ENCODE data around the gene SETX. TPM values are rescaled to one million over a fixed set of nuclear protein-coding genes. Genes with fewer than 3 reads are reported as not detected.

Gene SETX
- total RNA-seq, 1 experiment from 2014 or later = 8.5 TPM

DNA sequence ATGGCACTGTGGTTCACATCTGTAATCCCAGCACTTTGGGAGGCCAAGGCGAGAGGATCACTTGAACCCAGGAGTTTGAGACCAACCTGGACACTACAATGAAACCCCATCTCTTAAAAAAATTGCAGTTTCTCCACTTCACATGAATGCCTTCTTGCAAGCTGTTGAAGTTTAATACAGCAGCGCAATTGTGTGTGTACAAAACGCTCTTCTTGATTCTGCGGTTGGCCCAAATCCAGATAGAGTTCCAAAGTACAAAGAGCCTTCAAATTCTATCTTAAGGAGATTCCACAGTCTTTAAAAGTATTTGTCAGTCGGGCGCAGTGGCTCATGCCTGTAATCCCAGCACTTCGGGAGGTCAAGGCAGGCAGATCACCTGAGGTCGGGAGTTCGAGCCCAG is 9.3 kb upstream of the SETX start:
- no peak for DNase-seq (ENCODE audit: low read depth)
- in situ Hi-C loops (cut with HindIII; ENCODE audit: low pct_unique_long_range_greater_than_20kb, low sequenced_read_pairs) = no loop called here

GRCh38 chr9:132357764-132358163 is 3.0 kb upstream of the SETX start:
- DNase-seq (ENCODE audit: low read depth) = no peak
- in situ Hi-C loops (cut with HindIII; ENCODE audit: low pct_unique_long_range_greater_than_20kb, low sequenced_read_pairs) = no loop called here

DNA sequence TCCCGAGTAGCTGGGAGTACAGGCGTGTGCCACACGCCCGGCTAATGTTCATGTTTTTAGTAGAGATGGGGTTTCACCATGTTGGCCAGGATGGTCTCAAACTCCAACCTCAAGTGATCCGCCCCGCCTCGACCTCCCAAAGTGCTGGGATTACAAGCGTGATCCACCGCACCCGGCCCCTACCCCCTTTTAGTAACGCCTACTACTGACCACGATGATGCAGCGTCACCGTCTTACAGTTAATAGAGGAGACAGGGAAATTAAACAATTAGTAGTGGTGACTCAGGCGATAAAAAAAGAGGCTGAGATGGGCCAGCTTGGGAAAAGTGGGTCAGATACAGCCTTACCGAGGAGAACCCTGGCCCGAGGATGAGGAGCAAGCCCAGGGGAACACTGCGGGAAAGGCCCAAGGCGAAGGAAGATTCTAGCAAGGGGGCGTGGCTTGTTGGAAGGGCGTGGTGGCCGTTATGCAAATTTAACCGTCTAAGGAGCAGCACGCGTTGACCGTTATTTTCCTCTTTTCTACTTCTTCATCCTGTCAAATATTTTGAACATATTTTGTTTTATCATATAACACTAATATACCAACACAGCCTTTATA is 1.6 kb upstream of the SETX start:
- DNase-seq (ENCODE audit: low read depth) = no peak
- in situ Hi-C loops (cut with HindIII; ENCODE audit: low pct_unique_long_range_greater_than_20kb, low sequenced_read_pairs) = no loop called here

- no peak for DNase-seq (ENCODE audit: low read depth)
- in situ Hi-C loops (cut with HindIII; ENCODE audit: low pct_unique_long_range_greater_than_20kb, low sequenced_read_pairs) = no loop called here
Measured at GRCh38 chr9:132351404-132352045, 3.3 kb downstream of the SETX start.

- in situ Hi-C loops (cut with HindIII; ENCODE audit: low pct_unique_long_range_greater_than_20kb, low sequenced_read_pairs) = no loop called here
- no peak for DNase-seq (ENCODE audit: low read depth)
Measured at GRCh38 chr9:132350861-132351315, 3.9 kb downstream of the SETX start.

- in situ Hi-C loops (cut with HindIII; ENCODE audit: low pct_unique_long_range_greater_than_20kb, low sequenced_read_pairs) = no loop called here
- DNase-seq (ENCODE audit: low read depth) = peak; percentile 73
Measured at GRCh38 chr9:132348676-132349075, 6.1 kb downstream of the SETX start.

- DNase-seq (ENCODE audit: low read depth) = no peak
- in situ Hi-C loops (cut with HindIII; ENCODE audit: low pct_unique_long_range_greater_than_20kb, low sequenced_read_pairs) = no loop called here
Measured at GRCh38 chr9:132346177-132346576, 8.6 kb downstream of the SETX start.

DNA sequence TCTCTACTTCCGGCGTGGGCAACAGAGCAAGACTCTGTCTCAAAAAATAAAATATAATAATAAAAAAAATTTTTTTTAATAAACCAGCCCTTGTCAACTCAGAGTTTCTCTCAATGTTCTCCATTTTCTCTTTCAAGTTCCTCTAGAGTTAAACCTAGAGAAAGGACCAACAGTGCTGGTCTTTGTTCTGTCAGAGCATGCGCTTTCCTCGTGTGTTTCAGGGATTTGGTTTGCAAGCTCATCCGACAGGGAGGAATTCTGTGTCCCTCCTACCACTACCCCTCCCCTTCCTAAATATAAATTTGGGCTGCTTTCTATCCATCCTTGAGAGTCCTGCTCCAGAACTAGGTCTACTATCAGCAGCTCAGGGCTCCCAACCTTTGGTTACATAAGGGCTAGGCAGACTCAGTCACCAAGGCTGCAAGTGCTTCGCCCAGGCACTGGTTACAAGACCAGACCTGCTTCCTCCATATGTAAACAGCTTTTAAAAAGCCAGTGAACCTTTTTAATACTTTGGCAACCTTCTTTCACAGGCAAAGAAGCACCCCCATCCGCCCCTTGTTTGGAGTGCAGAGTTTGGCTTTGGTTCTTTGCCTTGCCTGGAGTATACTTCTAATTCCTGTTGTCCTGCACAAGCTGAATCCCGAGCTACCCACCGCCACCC is 13.5 kb downstream of the SETX start:
- in situ Hi-C loops (cut with HindIII; ENCODE audit: low pct_unique_long_range_greater_than_20kb, low sequenced_read_pairs) = no loop called here

DNA sequence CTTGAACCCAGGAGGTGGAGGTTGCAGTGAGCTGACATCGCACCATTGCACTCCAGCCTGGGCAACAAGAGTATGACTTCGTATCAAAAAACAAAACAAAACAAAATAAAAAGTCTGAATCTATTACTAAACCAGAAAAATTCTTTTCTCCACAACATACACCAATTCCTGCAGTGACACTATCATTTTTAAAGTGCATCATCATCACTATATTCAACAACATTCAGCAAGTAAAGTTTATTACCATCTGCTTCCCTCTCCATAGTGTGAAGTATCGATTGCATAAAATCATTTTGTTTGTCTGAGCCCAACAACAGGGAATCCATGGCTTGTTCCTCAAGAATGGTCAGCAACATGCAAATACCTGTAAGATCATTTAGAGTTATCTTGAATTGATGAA is 20.4 kb downstream of the SETX start:
- in situ Hi-C loops (cut with HindIII; ENCODE audit: low pct_unique_long_range_greater_than_20kb, low sequenced_read_pairs) = no loop called here

More for the DNA sequence above, 13.5 kb downstream of the SETX start:
- no peak for DNase-seq (ENCODE audit: low read depth)

DNA sequence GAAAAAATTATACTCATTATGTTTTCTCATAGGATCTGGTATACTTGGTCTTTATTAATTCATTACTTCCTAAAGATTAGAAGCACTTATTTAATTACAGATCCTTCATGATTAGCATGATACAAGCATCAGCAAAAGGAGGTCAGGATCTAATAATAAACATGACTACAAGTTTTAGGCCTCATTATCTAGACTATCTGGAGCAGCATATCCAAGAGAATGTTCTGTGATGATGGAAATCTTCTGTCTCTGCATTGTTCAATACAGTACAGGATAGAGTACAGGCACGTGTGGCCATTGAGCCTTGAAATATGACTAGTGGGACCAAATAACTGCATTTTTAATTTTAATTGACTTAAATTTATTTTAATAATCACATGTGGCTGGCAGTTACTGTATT is 21.2 kb downstream of the SETX start:
- no peak for DNase-seq (ENCODE audit: low read depth)
- in situ Hi-C loops (cut with HindIII; ENCODE audit: low pct_unique_long_range_greater_than_20kb, low sequenced_read_pairs) = no loop called here

More for the DNA sequence above, 20.4 kb downstream of the SETX start:
- DNase-seq (ENCODE audit: low read depth) = no peak

DNA sequence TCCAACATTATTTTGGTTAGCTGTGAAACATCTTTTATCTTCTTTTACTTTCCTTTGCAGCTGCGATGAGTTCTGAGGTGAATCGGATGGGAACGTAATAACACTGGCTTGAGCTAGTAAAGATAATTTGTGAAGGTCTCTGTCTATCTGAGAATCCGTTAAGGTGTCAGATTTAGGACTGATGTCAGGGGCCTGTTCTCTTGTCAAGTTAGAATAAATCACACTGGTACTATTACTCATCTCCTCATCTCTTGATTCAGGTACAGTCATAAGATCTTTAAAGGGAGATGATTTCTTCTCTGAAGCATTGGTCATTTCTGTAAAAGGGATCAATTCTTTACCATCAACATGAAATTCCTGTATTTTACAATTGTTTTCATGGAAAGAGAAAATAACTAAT is 26.2 kb downstream of the SETX start:
- no peak for DNase-seq (ENCODE audit: low read depth)
- in situ Hi-C loops (cut with HindIII; ENCODE audit: low pct_unique_long_range_greater_than_20kb, low sequenced_read_pairs) = no loop called here

- in situ Hi-C loops (cut with HindIII; ENCODE audit: low pct_unique_long_range_greater_than_20kb, low sequenced_read_pairs) = no loop called here
- no peak for DNase-seq (ENCODE audit: low read depth)
Measured at GRCh38 chr9:132327537-132327936, 27.2 kb downstream of the SETX start.

DNA sequence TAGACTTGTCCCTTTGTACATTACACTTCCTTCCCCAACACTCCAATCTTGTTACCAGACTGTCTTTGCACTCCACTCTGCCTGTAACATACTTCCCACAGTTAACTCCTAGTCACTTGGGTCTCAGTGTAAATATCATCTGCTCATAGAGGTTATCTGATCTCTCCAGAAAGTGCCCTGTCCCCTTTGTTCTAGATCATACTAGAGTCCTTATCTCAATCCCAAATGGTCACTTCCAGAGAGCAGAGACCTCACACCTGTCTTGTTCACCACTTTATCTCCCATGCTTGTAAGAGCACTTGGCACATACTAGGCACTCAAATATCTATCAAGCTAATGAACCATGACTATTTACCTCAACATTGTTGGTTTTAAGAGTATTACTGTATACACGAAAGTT is 30.4 kb downstream of the SETX start:
- no peak for DNase-seq (ENCODE audit: low read depth)
- in situ Hi-C loops (cut with HindIII; ENCODE audit: low pct_unique_long_range_greater_than_20kb, low sequenced_read_pairs) = no loop called here

DNA sequence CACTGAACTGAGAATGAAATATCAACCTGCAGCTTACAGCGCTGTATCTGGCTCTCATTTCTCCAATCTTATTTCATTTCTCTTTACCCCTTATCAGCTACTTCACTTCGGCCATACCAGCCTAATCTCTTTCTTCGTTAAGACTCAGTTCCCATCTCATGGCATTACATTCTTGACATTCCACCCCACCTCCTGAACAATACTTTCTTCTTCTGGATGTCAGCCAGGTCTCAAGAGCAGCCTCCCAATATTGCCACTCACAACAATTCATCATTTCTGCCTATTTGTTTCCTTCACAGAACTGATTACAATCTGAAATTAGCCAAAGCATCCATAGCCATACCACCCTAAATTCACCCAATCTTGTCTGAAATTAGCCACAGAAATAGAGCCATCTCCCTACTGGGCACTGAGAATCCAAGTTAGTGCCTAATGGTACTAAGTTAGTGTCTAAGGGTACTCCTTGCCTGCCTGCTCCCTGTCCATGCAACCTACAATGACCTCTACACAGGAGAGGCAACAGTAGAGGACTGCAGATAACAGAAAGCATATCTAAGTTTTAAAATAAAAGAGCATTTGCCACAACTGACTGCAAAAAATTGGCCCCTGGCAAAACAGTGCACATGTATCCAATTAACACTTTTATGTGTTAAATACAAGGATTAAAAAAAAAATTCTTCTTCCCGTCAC is 35.2 kb downstream of the SETX start:
- in situ Hi-C loops (cut with HindIII; ENCODE audit: low pct_unique_long_range_greater_than_20kb, low sequenced_read_pairs) = no loop called here

GRCh38 chr9:132312873-132313272 is 41.9 kb downstream of the SETX start:
- DNase-seq (ENCODE audit: low read depth) = no peak
- in situ Hi-C loops (cut with HindIII; ENCODE audit: low pct_unique_long_range_greater_than_20kb, low sequenced_read_pairs) = no loop called here

More for the DNA sequence above, 35.2 kb downstream of the SETX start:
- DNase-seq (ENCODE audit: low read depth) = no peak

GRCh38 chr9:132312426-132312825 is 42.4 kb downstream of the SETX start:
- in situ Hi-C loops (cut with HindIII; ENCODE audit: low pct_unique_long_range_greater_than_20kb, low sequenced_read_pairs) = no loop called here
- DNase-seq (ENCODE audit: low read depth) = no peak

GRCh38 chr9:132311978-132312377 is 42.8 kb downstream of the SETX start:
- no peak for DNase-seq (ENCODE audit: low read depth)
- in situ Hi-C loops (cut with HindIII; ENCODE audit: low pct_unique_long_range_greater_than_20kb, low sequenced_read_pairs) = no loop called here

GRCh38 chr9:132309056-132309455 is 45.7 kb downstream of the SETX start:
- no peak for DNase-seq (ENCODE audit: low read depth)
- in situ Hi-C loops (cut with HindIII; ENCODE audit: low pct_unique_long_range_greater_than_20kb, low sequenced_read_pairs) = no loop called here

DNA sequence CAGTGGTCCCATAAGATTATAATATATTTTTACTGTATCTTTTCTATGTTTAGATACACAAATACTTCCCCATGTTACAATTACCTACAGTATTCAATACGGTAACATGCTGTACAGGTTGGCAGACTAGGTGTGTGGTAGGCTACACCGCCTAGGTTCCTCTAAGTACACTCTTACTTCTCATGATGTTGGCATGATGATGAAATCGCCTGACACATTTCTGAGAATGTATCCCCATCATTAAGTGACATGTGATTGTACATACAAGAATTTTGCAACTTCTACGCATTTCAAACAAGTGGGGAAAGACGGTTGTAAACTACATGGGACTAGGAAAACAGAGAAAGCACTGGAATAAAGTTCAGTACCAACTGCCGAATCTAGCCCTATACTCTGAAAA is 53.3 kb downstream of the SETX start:
- in situ Hi-C loops (cut with HindIII; ENCODE audit: low pct_unique_long_range_greater_than_20kb, low sequenced_read_pairs) = no loop called here
- DNase-seq (ENCODE audit: low read depth) = no peak
